ENCODE results near the gene DSPP.

DNA sequence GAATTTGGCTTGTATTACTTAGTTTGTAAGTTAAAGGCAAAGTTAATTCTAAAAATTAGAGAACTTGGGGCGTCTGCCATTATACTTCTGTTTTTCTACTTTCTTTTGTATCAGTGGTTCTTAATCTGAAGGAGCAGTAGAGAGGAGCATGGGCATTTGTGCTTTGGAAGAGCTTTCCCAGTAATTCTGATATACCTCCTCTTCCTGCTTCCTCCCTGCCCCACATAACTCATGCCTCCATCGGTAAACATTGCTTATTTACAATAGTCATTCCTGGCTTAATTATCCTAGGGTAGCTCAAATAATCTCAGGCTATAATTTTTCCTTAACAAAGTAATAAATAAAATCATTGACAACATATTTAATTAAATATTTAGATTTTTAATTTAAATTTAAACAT, 42.1 kb upstream of the DSPP start:
- no peak for TF ChIP-seq POLR2A (IDR thresholded peaks at IDR 0.05; ENCODE audit: low read depth, low read length)
- no peak for TF ChIP-seq POLR2AphosphoS5 (IDR thresholded peaks at IDR 0.05; ENCODE audit: low read depth, low read length)
- no peak for TF ChIP-seq TAF1 (IDR thresholded peaks at IDR 0.05; ENCODE audit: borderline replicate concordance, low read depth, low read length)

Measured in GM12892 (cell line).